HepG2 (cell line): ENCODE measurements around the gene POLE4. TPM values are rescaled to one million over a fixed set of nuclear protein-coding genes. Genes with fewer than 3 reads are reported as not detected.
A peak's percentile ranks its signal among the peaks of the same experiment; 100 is the strongest.

Experiments
- JUN ChIP-seq: sonication (generic); formaldehyde crosslinking; IDR thresholded peaks from 2 replicates; pipeline ENCODE4 v1.4.0; 2020; ENCODE audit warnings: mild to moderate bottlenecking, missing genetic modification reagents
- MEIS2 ChIP-seq: sonication (generic); formaldehyde crosslinking; IDR thresholded peaks from 2 replicates; pipeline ENCODE4 v1.9.0; 2021; ENCODE audit warnings: mild to moderate bottlenecking, missing genetic modification reagents
- MYNN ChIP-seq: sonication (generic); formaldehyde crosslinking; IDR thresholded peaks from 2 replicates; pipeline ENCODE4 v1.4.0; 2020; ENCODE audit warnings: mild to moderate bottlenecking, low read depth, missing genetic modification reagents
- SMAD1 ChIP-seq: sonication (generic); formaldehyde crosslinking; IDR thresholded peaks from 2 replicates; pipeline ENCODE4 v1.4.0; 2020; ENCODE audit warnings: missing genetic modification reagents, low read depth, mild to moderate bottlenecking, borderline replicate concordance
- ZBTB40 ChIP-seq, 2 experiments: fragments of 450-650 bp in 1 of 2; sonication (generic) in 1 of 2; formaldehyde crosslinking in 1 of 2; IDR thresholded peaks; 2 replicates each; pipeline versions ENCODE4 v1.6.1 to v1.8.0; 2016 to 2022; ENCODE audit warnings: antibody characterized with exemption in 1 of 2, mild to moderate bottlenecking in 1 of 2, missing genetic modification reagents in 1 of 2
- ZBTB46 ChIP-seq: sonication (generic); formaldehyde crosslinking; IDR thresholded peaks from 2 replicates; pipeline ENCODE4 v1.4.0; 2020; ENCODE audit warnings: mild to moderate bottlenecking, missing genetic modification reagents, borderline replicate concordance
- ZBTB7A ChIP-seq: sonication (generic); formaldehyde crosslinking; IDR thresholded peaks from 2 replicates; pipeline ENCODE4 v1.8.0; 2022; ENCODE audit warnings: mild to moderate bottlenecking, missing genetic modification reagents
- ZNF768 ChIP-seq: sonication (generic); formaldehyde crosslinking; IDR thresholded peaks from 2 replicates; pipeline ENCODE4 v1.4.0; 2020; ENCODE audit warnings: missing genetic modification reagents
- polyA plus RNA-seq, 8 experiments: library from polyadenylated mRNA; depleted of rRNA in 3 of 8; stranded (reverse) in 7 of 8; unstranded in 1 of 8; fragments of >200 nt; fragmentation: Illumina TruSeq in 4 of 8; extraction: Trizol in 4 of 8; gene quantifications; 2 replicates each; pipeline versions ENCODE4 v1.2.1 to v1.2.3, GENCODE V29; 2011 to 2016; ENCODE audit warnings: low read depth in 4 of 8, missing spikeins in 1 of 8, mixed read lengths in 1 of 8; ENCODE audit not compliant: insufficient read depth in 1 of 8
- total RNA-seq, 5 experiments: library from RNA; depleted of rRNA; stranded (reverse); fragments of >200 nt; fragmentation: Illumina TruSeq; extraction: Trizol; gene quantifications; 2 replicates each; pipeline ENCODE4 v1.2.3, GENCODE V29; 2016; ENCODE audit warnings: low read depth in 1 of 5
- TF ChIP-seq, protein P1 (sequence below): sonication (generic); formaldehyde crosslinking; IDR thresholded peaks from 2 replicates; pipeline ENCODE4 v1.5.1; 2020; ENCODE audit warnings: mild to moderate bottlenecking, missing genetic modification reagents, borderline replicate concordance

Gene POLE4
- total and polyA plus RNA-seq, 2 of the 13 experiments (the other 11 are each of a cell fraction or from before 2014, with no cell fraction given) = 106 to 116 TPM

DNA sequence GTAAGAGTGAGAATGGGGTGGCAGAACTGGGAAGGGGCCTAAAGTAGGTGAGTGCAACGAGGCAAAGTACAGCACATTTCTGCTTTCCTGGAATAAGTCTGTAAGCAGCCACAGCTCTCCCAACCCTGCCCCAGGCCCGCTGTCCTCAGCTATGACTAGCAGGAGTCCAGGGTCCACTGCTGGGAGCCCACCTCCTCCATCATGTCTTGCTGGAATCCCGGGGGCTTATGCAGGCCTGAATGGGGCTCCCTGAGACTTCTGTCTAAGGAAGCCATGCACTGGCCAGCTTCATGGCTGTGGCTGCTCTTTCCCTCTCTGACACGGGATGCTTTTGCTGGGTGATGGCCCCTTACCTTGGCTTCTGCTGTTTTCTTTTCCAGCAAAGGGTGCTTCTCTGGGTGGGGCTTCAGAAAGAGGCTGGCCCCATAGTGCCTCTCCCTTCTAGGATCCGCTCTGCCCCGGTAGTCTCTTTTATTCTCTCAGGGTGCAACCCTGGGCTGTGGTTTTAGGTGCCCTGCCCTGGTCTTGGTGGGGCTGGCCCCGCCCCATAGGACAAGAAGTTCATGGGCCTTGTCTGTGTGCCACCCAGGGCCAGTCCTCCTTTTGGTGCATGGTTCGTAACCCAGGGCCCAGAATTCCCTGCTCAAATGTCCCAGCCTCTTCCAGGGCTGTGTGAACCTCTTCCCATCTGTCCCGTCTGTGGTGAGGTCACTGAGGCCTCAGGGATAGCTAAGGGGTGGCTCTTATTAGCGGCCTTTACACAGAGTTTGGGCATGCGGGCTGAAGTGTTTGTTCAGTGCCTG, 33.8 kb upstream of the POLE4 start (continued):
- TF ChIP-seq, protein P1, sequence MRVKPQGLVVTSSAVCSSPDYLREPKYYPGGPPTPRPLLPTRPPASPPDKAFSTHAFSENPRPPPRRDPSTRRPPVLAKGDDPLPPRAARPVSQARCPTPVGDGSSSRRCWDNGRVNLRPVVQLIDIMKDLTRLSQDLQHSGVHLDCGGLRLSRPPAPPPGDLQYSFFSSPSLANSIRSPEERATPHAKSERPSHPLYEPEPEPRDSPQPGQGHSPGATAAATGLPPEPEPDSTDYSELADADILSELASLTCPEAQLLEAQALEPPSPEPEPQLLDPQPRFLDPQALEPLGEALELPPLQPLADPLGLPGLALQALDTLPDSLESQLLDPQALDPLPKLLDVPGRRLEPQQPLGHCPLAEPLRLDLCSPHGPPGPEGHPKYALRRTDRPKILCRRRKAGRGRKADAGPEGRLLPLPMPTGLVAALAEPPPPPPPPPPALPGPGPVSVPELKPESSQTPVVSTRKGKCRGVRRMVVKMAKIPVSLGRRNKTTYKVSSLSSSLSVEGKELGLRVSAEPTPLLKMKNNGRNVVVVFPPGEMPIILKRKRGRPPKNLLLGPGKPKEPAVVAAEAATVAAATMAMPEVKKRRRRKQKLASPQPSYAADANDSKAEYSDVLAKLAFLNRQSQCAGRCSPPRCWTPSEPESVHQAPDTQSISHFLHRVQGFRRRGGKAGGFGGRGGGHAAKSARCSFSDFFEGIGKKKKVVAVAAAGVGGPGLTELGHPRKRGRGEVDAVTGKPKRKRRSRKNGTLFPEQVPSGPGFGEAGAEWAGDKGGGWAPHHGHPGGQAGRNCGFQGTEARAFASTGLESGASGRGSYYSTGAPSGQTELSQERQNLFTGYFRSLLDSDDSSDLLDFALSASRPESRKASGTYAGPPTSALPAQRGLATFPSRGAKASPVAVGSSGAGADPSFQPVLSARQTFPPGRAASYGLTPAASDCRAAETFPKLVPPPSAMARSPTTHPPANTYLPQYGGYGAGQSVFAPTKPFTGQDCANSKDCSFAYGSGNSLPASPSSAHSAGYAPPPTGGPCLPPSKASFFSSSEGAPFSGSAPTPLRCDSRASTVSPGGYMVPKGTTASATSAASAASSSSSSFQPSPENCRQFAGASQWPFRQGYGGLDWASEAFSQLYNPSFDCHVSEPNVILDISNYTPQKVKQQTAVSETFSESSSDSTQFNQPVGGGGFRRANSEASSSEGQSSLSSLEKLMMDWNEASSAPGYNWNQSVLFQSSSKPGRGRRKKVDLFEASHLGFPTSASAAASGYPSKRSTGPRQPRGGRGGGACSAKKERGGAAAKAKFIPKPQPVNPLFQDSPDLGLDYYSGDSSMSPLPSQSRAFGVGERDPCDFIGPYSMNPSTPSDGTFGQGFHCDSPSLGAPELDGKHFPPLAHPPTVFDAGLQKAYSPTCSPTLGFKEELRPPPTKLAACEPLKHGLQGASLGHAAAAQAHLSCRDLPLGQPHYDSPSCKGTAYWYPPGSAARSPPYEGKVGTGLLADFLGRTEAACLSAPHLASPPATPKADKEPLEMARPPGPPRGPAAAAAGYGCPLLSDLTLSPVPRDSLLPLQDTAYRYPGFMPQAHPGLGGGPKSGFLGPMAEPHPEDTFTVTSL (CRISPR knock-in tag) = peak; percentile 35; the same call in 1 of the 2 replicates
- peak; percentile 59; the same call in 1 of the 2 replicates for TF ChIP-seq SMAD1 (CRISPR knock-in tag)
- no peak for TF ChIP-seq JUN (CRISPR knock-in tag)
- peak; percentile 37 for TF ChIP-seq MEIS2
- peak; percentile 34; the same call in 1 of the 2 replicates for TF ChIP-seq ZBTB46 (CRISPR knock-in tag)
- peak; percentile 58; the same call in 1 of the 2 replicates for TF ChIP-seq ZBTB7A (CRISPR knock-in tag)
- TF ChIP-seq MYNN (CRISPR knock-in tag) = no peak; the same call in 1 of the 2 replicates
- TF ChIP-seq ZNF768 = peak; percentile 16
- no peak for TF ChIP-seq ZBTB40 (IDR thresholded peaks at IDR 0.05)
- peak; percentile 70; the same call in 1 of the 2 replicates for TF ChIP-seq ZBTB40 (CRISPR knock-in tag; IDR thresholded peaks at IDR 0.05)
